K562 (cell line): ENCODE measurements around the gene SNX15. TPM values are rescaled to one million over a fixed set of nuclear protein-coding genes. Genes with fewer than 3 reads are reported as not detected.

Experiments
- BCLAF1 ChIP-seq, 2 experiments: fragments of 450-650 bp in 1 of 2; IDR thresholded peaks; 2 replicates each; pipeline ENCODE4 v1.6.1; 2011 to 2017; ENCODE audit warnings: low read depth in 2 of 2, antibody characterized with exemption in 1 of 2, borderline replicate concordance in 1 of 2, low read length in 1 of 2, mild to moderate bottlenecking in 1 of 2, mixed read lengths in 1 of 2; ENCODE audit not compliant: control insufficient read depth in 1 of 2
- C11orf30 ChIP-seq: fragments of 450-650 bp; IDR thresholded peaks from 2 replicates; pipeline ENCODE4 v1.6.1; 2016; ENCODE audit warnings: low read depth, mild to moderate bottlenecking
- CBFA2T2 ChIP-seq: fragments of 450-650 bp; conservative IDR thresholded peaks from 2 replicates; pipeline ENCODE4 v1.6.1; 2017; ENCODE audit warnings: mild to moderate bottlenecking
- FIP1L1 ChIP-seq: fragments of 200-400 bp; formaldehyde crosslinking; IDR thresholded peaks from 2 replicates; pipeline ENCODE4 v1.6.1; 2018; ENCODE audit warnings: mild to moderate bottlenecking, low read depth, low read length; ENCODE audit not compliant: poor library complexity, severe bottlenecking
- FOS ChIP-seq: IDR thresholded peaks from 3 replicates; pipeline ENCODE4 v1.6.1; 2011; ENCODE audit not compliant: insufficient read length; ENCODE audit errors: extremely low read depth
- HDAC3 ChIP-seq: fragments of 450-650 bp; IDR thresholded peaks from 2 replicates; pipeline ENCODE4 v1.6.1; 2018; ENCODE audit warnings: borderline replicate concordance, mild to moderate bottlenecking, moderate library complexity; ENCODE audit not compliant: partially characterized antibody
- HES1 ChIP-seq: fragments of 450-650 bp; IDR thresholded peaks from 2 replicates; pipeline ENCODE4 v1.6.1; 2016; ENCODE audit warnings: low read depth, mild to moderate bottlenecking, moderate library complexity
- IRF9 ChIP-seq: fragments of 450-650 bp; IDR thresholded peaks from 2 replicates; pipeline ENCODE4 v1.6.1; 2016; ENCODE audit warnings: missing biosample characterization, missing genetic modification characterization
- KDM1A ChIP-seq, 2 experiments: fragments of 450-650 bp; IDR thresholded peaks; 2 replicates each; pipeline ENCODE4 v1.6.1; 2016; ENCODE audit warnings: mild to moderate bottlenecking in 2 of 2
- KLF10 ChIP-seq: fragments of 250-450 bp; sonication (Bioruptor Pico); IDR thresholded peaks from 2 replicates; pipeline ENCODE4 v1.6.1; 2021; ENCODE audit warnings: matching md5 sums
- MECOM ChIP-seq: fragments of 250-450 bp; sonication (Bioruptor Pico); IDR thresholded peaks from 2 replicates; pipeline ENCODE4 v1.8.0; 2022; ENCODE audit warnings: inconsistent platforms
- NCOA4 ChIP-seq: fragments of 450-650 bp; IDR thresholded peaks from 2 replicates; pipeline ENCODE4 v1.6.1; 2018; ENCODE audit warnings: mild to moderate bottlenecking; ENCODE audit not compliant: partially characterized antibody
- NELFE ChIP-seq: IDR thresholded peaks from 2 replicates; pipeline ENCODE4 v1.6.1; 2011; ENCODE audit warnings: mild to moderate bottlenecking; ENCODE audit not compliant: insufficient read depth, insufficient read length
- NUFIP1 ChIP-seq: fragments of 450-650 bp; IDR thresholded peaks from 2 replicates; pipeline ENCODE4 v1.6.1; 2018; ENCODE audit not compliant: partially characterized antibody
- POLR2H ChIP-seq: IDR thresholded peaks from 2 replicates; pipeline ENCODE4 v1.6.1; 2016; ENCODE audit warnings: missing genetic modification characterization, low read depth, mild to moderate bottlenecking, control low read depth, missing compliant biosample characterization, moderate library complexity
- RAD51 ChIP-seq: fragments of 450-650 bp; IDR thresholded peaks from 2 replicates; pipeline ENCODE4 v1.7.1; 2016; ENCODE audit warnings: low read depth, mild to moderate bottlenecking, borderline replicate concordance
- RBM22 ChIP-seq: fragments of 200-400 bp; formaldehyde crosslinking; IDR thresholded peaks from 2 replicates; pipeline ENCODE4 v1.6.1; 2018; ENCODE audit warnings: low read length, low read depth; ENCODE audit not compliant: poor library complexity, severe bottlenecking
- SAFB2 ChIP-seq: fragments of 200-400 bp; formaldehyde crosslinking; IDR thresholded peaks from 2 replicates; pipeline ENCODE4 v1.6.1; 2018; ENCODE audit warnings: borderline replicate concordance, low read length, low read depth, moderate library complexity; ENCODE audit not compliant: severe bottlenecking
- STAT5B ChIP-seq: fragments of 250-450 bp; sonication (Bioruptor Pico); IDR thresholded peaks from 2 replicates; pipeline ENCODE4 v1.8.0; 2021; ENCODE audit warnings: mild to moderate bottlenecking, inconsistent platforms
- TEAD4 ChIP-seq, 2 experiments: sonication (generic) in 1 of 2; formaldehyde crosslinking in 1 of 2; IDR thresholded peaks; 2 replicates each; pipeline versions ENCODE4 v1.6.1 to v1.8.0; 2012 to 2022; ENCODE audit warnings: borderline replicate concordance in 1 of 2, inconsistent platforms in 1 of 2, low read length in 1 of 2, mild to moderate bottlenecking in 1 of 2, missing genetic modification reagents in 1 of 2
- ZBTB9 ChIP-seq: fragments of 450-650 bp; formaldehyde crosslinking; IDR thresholded peaks from 2 replicates; pipeline ENCODE4 v1.4.0; 2020; ENCODE audit warnings: mild to moderate bottlenecking, moderate library complexity
- polyA plus RNA-seq, 8 experiments: library from polyadenylated mRNA; depleted of rRNA in 4 of 8; stranded (reverse) in 5 of 8; unstranded in 3 of 8; fragments of >200 nt; fragmentation: Nextera tagmentation in 2 of 8; fragmentation: Illumina TruSeq in 1 of 8; extraction: Ambion mirVana in 2 of 8; extraction: Trizol in 1 of 8; gene quantifications; 2 replicates each; pipeline versions ENCODE4 v1.2.1 to v1.2.3, GENCODE V29; 2011 to 2014; ENCODE audit warnings: inconsistent platforms in 1 of 8, missing spikeins in 1 of 8
- total RNA-seq, 7 experiments: library from RNA; depleted of rRNA in 6 of 7; stranded (reverse); fragments of >200 nt in 6 of 7; fragmentation: Illumina TruSeq in 2 of 7; extraction: Trizol in 2 of 7; gene quantifications; 2 replicates each; pipeline versions ENCODE4 v1.2.1 to v1.2.3, GENCODE V29; 2011 to 2021; ENCODE audit warnings: low replicate concordance in 1 of 7

Gene SNX15
- total and polyA plus RNA-seq, 9 of the 15 experiments (the other 6 are each of a cell fraction or from before 2014, with no cell fraction given), result 1.8 to 27.8 (median 15.2) TPM

GRCh38 chr11:65027213-65028067 lies at the start of gene SNX15 (continued):
- TF ChIP-seq BCLAF1 (IDR thresholded peaks at IDR 0.05; ENCODE audit: borderline replicate concordance in 1 of 2, control insufficient read depth in 1 of 2, low read depth in 2 of 2, low read length in 1 of 2) (no peak), HDAC3 (no peak), CBFA2T2 (no peak), KLF10 (CRISPR knock-in tag) (no peak), ZBTB9 (peak; percentile 66; the same call in 1 of the 2 replicates), FIP1L1 (peak; percentile 20), IRF9 (tag) (no peak), MECOM (CRISPR knock-in tag) (no peak), NUFIP1 (no peak), STAT5B (CRISPR knock-in tag) (no peak), RAD51 (no peak; the same call in 1 of the 2 replicates), HES1 (no peak), POLR2H (tag) (peak; percentile 39; the same call in 1 of the 2 replicates), NELFE (no peak), SAFB2 (no peak), TEAD4 (IDR thresholded peaks at IDR 0.05; ENCODE audit: low read length) (peak; percentile 32; the same call in 1 of the 2 replicates), TEAD4 (CRISPR knock-in tag; IDR thresholded peaks at IDR 0.05; ENCODE audit: borderline replicate concordance) (0 out of 2 replicates have a peak, but pooled peaks have one; percentile 61), C11orf30 (no peak), NCOA4 (no peak), KDM1A (IDR thresholded peaks at IDR 0.05) (no peak), FOS (no peak), RBM22 (peak; percentile 42)
